ENCODE measurements around the gene BRPF1.

BRPF1 gene

DNA sequence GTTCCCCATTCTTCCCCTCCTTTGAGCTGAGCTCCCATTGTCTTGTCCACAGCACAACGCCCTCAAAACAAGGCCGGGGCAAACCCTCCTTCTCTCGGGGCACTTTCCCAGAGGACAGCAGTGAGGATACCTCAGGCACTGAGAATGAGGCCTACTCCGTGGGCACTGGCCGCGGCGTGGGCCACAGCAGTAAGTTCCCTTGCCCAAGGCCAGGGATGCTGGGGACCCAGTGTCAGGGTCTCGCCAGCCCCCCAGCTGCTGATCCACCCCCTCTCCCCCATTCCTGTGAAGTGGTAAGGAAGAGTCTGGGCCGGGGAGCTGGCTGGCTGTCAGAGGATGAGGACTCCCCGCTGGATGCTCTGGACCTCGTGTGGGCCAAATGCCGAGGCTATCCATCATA, 14.0 kb downstream of the BRPF1 start:
- H3K36me3 ChIP-seq (ENCODE audit: low read length), result no peaks in the 10 kb centered on the region

DNA sequence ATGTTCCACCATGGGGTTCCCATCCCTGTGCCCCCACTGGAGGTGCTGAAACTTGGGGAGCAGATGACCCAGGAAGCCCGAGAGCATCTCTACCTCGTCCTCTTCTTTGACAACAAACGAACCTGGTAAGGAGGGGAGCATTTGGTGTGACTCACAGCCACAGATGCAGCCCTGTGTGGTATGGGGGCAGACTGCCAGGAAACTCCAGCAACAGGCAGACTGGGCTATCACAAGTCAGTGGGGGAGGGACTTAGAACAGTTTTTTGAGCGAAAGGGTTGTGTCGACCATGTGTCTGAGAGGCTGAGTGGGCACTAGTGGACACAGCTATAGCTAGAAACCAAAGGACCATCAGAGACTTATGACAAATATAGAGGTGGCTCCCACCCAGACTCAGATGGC, 14.8 kb downstream of the BRPF1 start:
- Histone ChIP-seq H4K20me1 (ENCODE audit: low read depth, low read length) (no peaks in the 10 kb centered on the region), H3F3A (ENCODE audit: insufficient read depth) (peaks cover 4% of the 10 kb centered on the region; the same call in 1 of the 2 replicates), H3K79me2 (ENCODE audit: insufficient read depth, low read length) (peaks cover 12% of the 10 kb centered on the region), H3K4me2 (ENCODE audit: low read depth, low read length, poor library complexity, severe bottlenecking) (no peak overlapping the region), H3K9me3 (ENCODE audit: insufficient read depth, low read length) (no peaks in the 10 kb centered on the region), H3K36me3 (ENCODE audit: low read length) (no peaks in the 10 kb centered on the region), H3K4me3 (ENCODE audit: insufficient read depth, low read length, poor library complexity, severe bottlenecking) (no peak overlapping the region), H2AFZ (ENCODE audit: low read depth, low read length, severe bottlenecking) (no peak overlapping the region), H3K27ac (ENCODE audit: low read depth, low read length) (no peak overlapping the region), H3K27me3 (ENCODE audit: low read length) (no peaks in the 10 kb centered on the region), H3K9me2 (replicated peaks; ENCODE audit: insufficient read depth, low read length) (no peaks in the 10 kb centered on the region), H3K9ac (ENCODE audit: low read length) (no peak overlapping the region)
- TF ChIP-seq, protein P1, sequence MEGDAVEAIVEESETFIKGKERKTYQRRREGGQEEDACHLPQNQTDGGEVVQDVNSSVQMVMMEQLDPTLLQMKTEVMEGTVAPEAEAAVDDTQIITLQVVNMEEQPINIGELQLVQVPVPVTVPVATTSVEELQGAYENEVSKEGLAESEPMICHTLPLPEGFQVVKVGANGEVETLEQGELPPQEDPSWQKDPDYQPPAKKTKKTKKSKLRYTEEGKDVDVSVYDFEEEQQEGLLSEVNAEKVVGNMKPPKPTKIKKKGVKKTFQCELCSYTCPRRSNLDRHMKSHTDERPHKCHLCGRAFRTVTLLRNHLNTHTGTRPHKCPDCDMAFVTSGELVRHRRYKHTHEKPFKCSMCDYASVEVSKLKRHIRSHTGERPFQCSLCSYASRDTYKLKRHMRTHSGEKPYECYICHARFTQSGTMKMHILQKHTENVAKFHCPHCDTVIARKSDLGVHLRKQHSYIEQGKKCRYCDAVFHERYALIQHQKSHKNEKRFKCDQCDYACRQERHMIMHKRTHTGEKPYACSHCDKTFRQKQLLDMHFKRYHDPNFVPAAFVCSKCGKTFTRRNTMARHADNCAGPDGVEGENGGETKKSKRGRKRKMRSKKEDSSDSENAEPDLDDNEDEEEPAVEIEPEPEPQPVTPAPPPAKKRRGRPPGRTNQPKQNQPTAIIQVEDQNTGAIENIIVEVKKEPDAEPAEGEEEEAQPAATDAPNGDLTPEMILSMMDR (IDR thresholded peaks at IDR 0.05; ENCODE audit: insufficient read depth, low read length, poor library complexity, severe bottlenecking), result no peak
- no peak for TF ChIP-seq EZH2phosphoT487 (conservative IDR thresholded peaks at IDR 0.05; ENCODE audit: low read length)

More for the DNA sequence above, 14.0 kb downstream of the BRPF1 start:
- TF ChIP-seq EZH2phosphoT487 (conservative IDR thresholded peaks at IDR 0.05; ENCODE audit: low read length), result no peak
- TF ChIP-seq, protein P1 (IDR thresholded peaks at IDR 0.05; ENCODE audit: insufficient read depth, low read length, poor library complexity, severe bottlenecking), result no peak
- Histone ChIP-seq H2AFZ (ENCODE audit: low read depth, low read length, severe bottlenecking) (no peak overlapping the region), H3K4me2 (ENCODE audit: low read depth, low read length, poor library complexity, severe bottlenecking) (no peak overlapping the region), H3K9me2 (replicated peaks; ENCODE audit: insufficient read depth, low read length) (no peaks in the 10 kb centered on the region), H3F3A (ENCODE audit: insufficient read depth) (no peaks in the 10 kb centered on the region; the same call in 1 of the 2 replicates), H3K79me2 (ENCODE audit: insufficient read depth, low read length) (peaks cover 4% of the 10 kb centered on the region), H4K20me1 (ENCODE audit: low read depth, low read length) (no peaks in the 10 kb centered on the region), H3K4me3 (ENCODE audit: insufficient read depth, low read length, poor library complexity, severe bottlenecking) (no peak overlapping the region), H3K9ac (ENCODE audit: low read length) (no peak overlapping the region), H3K27me3 (ENCODE audit: low read length) (no peaks in the 10 kb centered on the region), H3K27ac (ENCODE audit: low read depth, low read length) (no peak overlapping the region), H3K9me3 (ENCODE audit: insufficient read depth, low read length) (no peaks in the 10 kb centered on the region)

DNA sequence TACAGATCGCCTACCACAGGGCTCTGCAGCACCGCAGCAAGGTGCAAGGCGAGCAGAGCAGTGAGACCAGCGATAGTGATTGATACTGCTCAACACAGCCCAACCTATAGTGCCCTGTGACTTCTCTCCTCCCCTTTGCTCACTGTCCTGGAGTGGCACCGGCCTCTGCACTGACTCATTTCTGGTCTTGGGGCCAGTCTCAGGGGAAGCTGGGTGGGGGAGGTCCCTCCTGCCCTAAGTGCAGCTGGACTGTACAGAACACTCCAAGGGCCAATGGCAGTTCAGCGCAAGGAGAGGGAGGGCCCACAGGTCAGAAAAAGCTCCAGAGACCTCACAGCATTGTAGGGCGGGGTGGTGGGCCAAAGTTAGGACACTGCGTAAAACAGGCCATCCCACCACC, 15.7 kb downstream of the BRPF1 start:
- Histone ChIP-seq H3K79me2 (ENCODE audit: insufficient read depth, low read length) (peaks cover 20% of the 10 kb centered on the region), H2AFZ (ENCODE audit: low read depth, low read length, severe bottlenecking) (no peak overlapping the region), H3K9me3 (ENCODE audit: insufficient read depth, low read length) (no peaks in the 10 kb centered on the region), H4K20me1 (ENCODE audit: low read depth, low read length) (no peaks in the 10 kb centered on the region), H3K4me2 (ENCODE audit: low read depth, low read length, poor library complexity, severe bottlenecking) (no peak overlapping the region), H3K4me3 (ENCODE audit: insufficient read depth, low read length, poor library complexity, severe bottlenecking) (no peak overlapping the region), H3K27ac (ENCODE audit: low read depth, low read length) (no peak overlapping the region), H3K9me2 (replicated peaks; ENCODE audit: insufficient read depth, low read length) (no peaks in the 10 kb centered on the region), H3K27me3 (ENCODE audit: low read length) (no peaks in the 10 kb centered on the region), H3F3A (ENCODE audit: insufficient read depth) (peaks cover 12% of the 10 kb centered on the region; the same call in 1 of the 2 replicates), H3K9ac (ENCODE audit: low read length) (no peak overlapping the region), H3K36me3 (ENCODE audit: low read length) (no peaks in the 10 kb centered on the region)
- TF ChIP-seq, protein P1 (IDR thresholded peaks at IDR 0.05; ENCODE audit: insufficient read depth, low read length, poor library complexity, severe bottlenecking), result no peak
- no peak for TF ChIP-seq EZH2phosphoT487 (conservative IDR thresholded peaks at IDR 0.05; ENCODE audit: low read length)
